DOHH2 (cell line): ENCODE results near the gene PAX2.

Experiments
- H3F3A ChIP-seq: fragments of 200-600 bp; sonication (generic), shearing (Covaris generic); 2 replicates; pipeline ENCODE4 v1.6.0; 2016; ENCODE audit warnings: antibody characterized with exemption, mild to moderate bottlenecking; ENCODE audit not compliant: control insufficient read depth, insufficient read depth
- H3K27ac ChIP-seq: fragments of 200-600 bp; sonication (generic); 2 replicates; pipeline ENCODE4 v1.5.1; 2014; ENCODE audit warnings: low read depth, mild to moderate bottlenecking, low read length, moderate library complexity
- H3K27me3 ChIP-seq: fragments of 200-600 bp; sonication (generic); 2 replicates; pipeline ENCODE4 v1.6.1; 2014; ENCODE audit warnings: mild to moderate bottlenecking, low read length, mixed read lengths; ENCODE audit not compliant: control insufficient read depth
- H3K36me3 ChIP-seq: fragments of 200-600 bp; sonication (generic); 2 replicates; pipeline ENCODE4 v1.6.1; 2014; ENCODE audit warnings: mild to moderate bottlenecking, low read length, moderate library complexity, mixed read lengths; ENCODE audit not compliant: control insufficient read depth
- H3K4me1 ChIP-seq: fragments of 200-600 bp; sonication (generic); 2 replicates; pipeline ENCODE4 v1.6.1; 2014; ENCODE audit warnings: mild to moderate bottlenecking, low read length, mixed read lengths; ENCODE audit not compliant: control insufficient read depth
- H3K4me2 ChIP-seq: fragments of 200-600 bp; sonication (generic); 2 replicates; pipeline ENCODE4 v1.6.0; 2014; ENCODE audit warnings: mild to moderate bottlenecking, low read length, moderate library complexity
- H3K4me3 ChIP-seq: fragments of 200-600 bp; sonication (generic); 2 replicates; pipeline ENCODE4 v1.5.1; 2014; ENCODE audit warnings: mild to moderate bottlenecking, low read length, mixed read lengths
- H3K79me2 ChIP-seq: fragments of 200-600 bp; sonication (generic); 2 replicates; pipeline ENCODE4 v1.6.1; 2014; ENCODE audit warnings: mild to moderate bottlenecking, low read length, mixed read lengths; ENCODE audit not compliant: control insufficient read depth
- H3K9me2 ChIP-seq: fragments of 200-600 bp; sonication (generic); replicated peaks from 2 replicates; pipeline ENCODE4 v1.6.1; 2014; ENCODE audit warnings: mild to moderate bottlenecking, low read length, mixed read lengths; ENCODE audit not compliant: control insufficient read depth
- H3K9me3 ChIP-seq: fragments of 200-600 bp; sonication (generic); 2 replicates; pipeline ENCODE4 v1.6.1; 2014; ENCODE audit warnings: antibody characterized with exemption, low read length, mixed read lengths; ENCODE audit not compliant: control insufficient read depth, insufficient read depth
- H4K20me1 ChIP-seq: fragments of 200-600 bp; sonication (generic); 2 replicates; pipeline ENCODE4 v1.6.0; 2014; ENCODE audit warnings: low read depth, mild to moderate bottlenecking, antibody characterized with exemption, low read length, moderate library complexity; ENCODE audit not compliant: control insufficient read depth, insufficient read depth
- CTCF ChIP-seq: fragments of 200-600 bp; sonication (generic); IDR thresholded peaks from one replicate; pipeline ENCODE4 v1.5.1; 2014; ENCODE audit warnings: antibody characterized with exemption, mild to moderate bottlenecking, low read depth, low read length; ENCODE audit not compliant: poor library complexity, severe bottlenecking
- EZH2phosphoT487 ChIP-seq: fragments of 200-600 bp; sonication (generic); IDR thresholded peaks from 2 replicates; pipeline ENCODE4 v1.6.1; 2017; ENCODE audit warnings: borderline replicate concordance, mild to moderate bottlenecking, antibody characterized with exemption, low read length, moderate library complexity, mixed read lengths

The PAX2 gene

GRCh38 chr10:100751211-100751933 lies 6.0 kb downstream of the PAX2 start:
- H3K4me2 ChIP-seq, result no peak overlapping the region
- H3K9me2 ChIP-seq, result no peaks in the 10 kb centered on the region
- peaks cover 89% of the 10 kb centered on the region for H3K27me3 ChIP-seq
- H3K4me3 ChIP-seq, result no peak overlapping the region
- no peaks in the 10 kb centered on the region for H4K20me1 ChIP-seq
- H3K27ac ChIP-seq, result no peak overlapping the region
- H3K79me2 ChIP-seq, result no peaks in the 10 kb centered on the region
- H3K36me3 ChIP-seq, result no peaks in the 10 kb centered on the region
- H3K4me1 ChIP-seq, result peaks cover 1% of the 10 kb centered on the region; the same call in 1 of the 2 replicates
- no peaks in the 10 kb centered on the region for H3K9me3 ChIP-seq
- TF ChIP-seq EZH2phosphoT487, result no peak
- TF ChIP-seq CTCF, result no peak
- no peaks in the 10 kb centered on the region for H3F3A ChIP-seq

- H3K4me1 ChIP-seq, result peaks cover 4% of the 10 kb centered on the region; the same call in 1 of the 2 replicates
- no peak overlapping the region for H3K27ac ChIP-seq
- H3F3A ChIP-seq, result no peaks in the 10 kb centered on the region
- no peak overlapping the region for H3K4me3 ChIP-seq
- H3K9me3 ChIP-seq, result no peaks in the 10 kb centered on the region
- H3K4me2 ChIP-seq, result no peak overlapping the region
- H3K79me2 ChIP-seq, result no peaks in the 10 kb centered on the region
- H3K9me2 ChIP-seq, result no peaks in the 10 kb centered on the region
- H3K27me3 ChIP-seq, result peaks cover 57% of the 10 kb centered on the region
- TF ChIP-seq CTCF (no peak), EZH2phosphoT487 (no peak)
- no peaks in the 10 kb centered on the region for H4K20me1 ChIP-seq
- no peaks in the 10 kb centered on the region for H3K36me3 ChIP-seq
Observed at GRCh38 chr10:100755821-100756220, 10.4 kb downstream of the PAX2 start.

- no peaks in the 10 kb centered on the region for H3K36me3 ChIP-seq
- peaks cover 4% of the 10 kb centered on the region; the same call in 1 of the 2 replicates for H3K4me1 ChIP-seq
- no peaks in the 10 kb centered on the region for H4K20me1 ChIP-seq
- H3F3A ChIP-seq, result no peaks in the 10 kb centered on the region
- H3K4me2 ChIP-seq, result no peak overlapping the region
- TF ChIP-seq CTCF, result no peak
- TF ChIP-seq EZH2phosphoT487, result no peak
- H3K27ac ChIP-seq, result no peak overlapping the region
- H3K79me2 ChIP-seq, result no peaks in the 10 kb centered on the region
- H3K9me3 ChIP-seq, result no peaks in the 10 kb centered on the region
- H3K27me3 ChIP-seq, result peaks cover 36% of the 10 kb centered on the region
- no peaks in the 10 kb centered on the region for H3K9me2 ChIP-seq
- H3K4me3 ChIP-seq, result no peak overlapping the region
Observed at GRCh38 chr10:100759331-100759730, 13.9 kb downstream of the PAX2 start.
